Uterus (tissue), 4 donors: ENCODE results near the gene ST6GALNAC3. TPM values are rescaled to one million over a fixed set of nuclear protein-coding genes. Genes with fewer than 3 reads are reported as not detected.

Experiments used
- DNase-seq, 2 donors: peaks; one replicate each; pipeline ENCODE4 v3.0.0-alpha.2; 2019 to 2020
- H3K27ac ChIP-seq, 2 donors: fragments of 200-600 bp; sonication (generic); 1 replicate in 1 of 2; 2 replicates in 1 of 2; pipeline ENCODE4 v1.5.1; 2016 to 2018
- H3K27me3 ChIP-seq, 2 donors: fragments of 200-600 bp; sonication (generic); one replicate each; pipeline ENCODE4 v1.5.1; 2018 to 2019; ENCODE audit warnings: control low read depth in 1 of 2
- H3K36me3 ChIP-seq, 2 donors: fragments of 200-600 bp; sonication (generic); one replicate each; pipeline ENCODE4 v1.5.1; 2019; ENCODE audit warnings: control low read depth in 1 of 2
- H3K4me1 ChIP-seq, 2 donors: fragments of 200-600 bp; sonication (generic); one replicate each; pipeline ENCODE4 v1.5.1; 2018 to 2019; ENCODE audit warnings: control low read depth in 1 of 2
- H3K4me3 ChIP-seq, 2 donors: fragments of 200-600 bp; sonication (generic); 1 replicate in 1 of 2; 2 replicates in 1 of 2; pipeline ENCODE4 v1.5.1; 2018 to 2019; ENCODE audit warnings: mild to moderate bottlenecking in 1 of 2
- H3K9me3 ChIP-seq, 2 donors: fragments of 200-600 bp; sonication (generic); one replicate each; pipeline ENCODE4 v1.5.1; 2019; ENCODE audit warnings: control low read depth in 1 of 2
- POLR2A ChIP-seq, 2 donors: fragments of 450-650 bp; IDR thresholded peaks; one replicate each; pipeline ENCODE4 v1.6.1; 2016; ENCODE audit warnings: antibody characterized with exemption in 2 of 2, mild to moderate bottlenecking in 1 of 2, moderate library complexity in 1 of 2
- intact Hi-C: fragments of 100-400 bp; cut with DNase I; formaldehyde crosslinking; loops from one replicate; pipeline ENCODE4 v1.15.1; 2023; ENCODE audit warnings: low total_unique reads
- total RNA-seq, 4 donors: library from RNA; depleted of rRNA in 3 of 4; stranded (reverse); fragments of >200 nt in 3 of 4; gene quantifications; one replicate each; pipeline versions ENCODE4 v1.1.0 to v1.2.4, GENCODE V29; 2014 to 2023
- TF ChIP-seq, protein P1 (sequence below), 4 experiments: fragments of 200-600 bp in 2 of 4; fragments of 450-650 bp in 2 of 4; sonication (generic) in 2 of 4; IDR thresholded peaks; one replicate each; pipeline ENCODE4 v1.5.1; 2016 to 2019; ENCODE audit warnings: antibody characterized with exemption in 4 of 4, mild to moderate bottlenecking in 2 of 4, moderate library complexity in 1 of 4
- donor health status: DM: yes; HTN: yes; CAD: no.

ST6GALNAC3 gene
- total RNA-seq, 4 donors from 2014 or later = 6.7 to 43.4 (median 21.1) TPM

DNA sequence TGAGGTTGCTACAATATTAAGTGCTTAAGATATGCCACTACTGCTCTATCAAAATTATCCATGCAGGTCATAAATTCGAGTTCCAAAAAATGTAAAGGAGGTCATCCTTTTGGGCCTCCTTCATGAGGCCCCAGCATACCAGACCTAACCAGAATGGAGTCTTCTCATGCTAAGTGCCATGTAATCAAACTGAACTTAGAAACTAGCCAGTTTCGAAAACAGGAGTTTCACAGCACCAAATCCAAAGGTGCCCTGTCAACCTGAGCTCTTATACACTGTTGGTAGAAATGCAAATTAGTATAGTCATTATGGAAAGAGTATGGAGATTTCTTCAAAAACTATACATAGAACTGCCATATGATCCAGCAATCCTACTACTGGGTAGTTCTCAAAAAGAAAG lies 320.5 kb downstream of the ST6GALNAC3 start:
- DNase-seq = no peak
- TF ChIP-seq, protein P1, sequence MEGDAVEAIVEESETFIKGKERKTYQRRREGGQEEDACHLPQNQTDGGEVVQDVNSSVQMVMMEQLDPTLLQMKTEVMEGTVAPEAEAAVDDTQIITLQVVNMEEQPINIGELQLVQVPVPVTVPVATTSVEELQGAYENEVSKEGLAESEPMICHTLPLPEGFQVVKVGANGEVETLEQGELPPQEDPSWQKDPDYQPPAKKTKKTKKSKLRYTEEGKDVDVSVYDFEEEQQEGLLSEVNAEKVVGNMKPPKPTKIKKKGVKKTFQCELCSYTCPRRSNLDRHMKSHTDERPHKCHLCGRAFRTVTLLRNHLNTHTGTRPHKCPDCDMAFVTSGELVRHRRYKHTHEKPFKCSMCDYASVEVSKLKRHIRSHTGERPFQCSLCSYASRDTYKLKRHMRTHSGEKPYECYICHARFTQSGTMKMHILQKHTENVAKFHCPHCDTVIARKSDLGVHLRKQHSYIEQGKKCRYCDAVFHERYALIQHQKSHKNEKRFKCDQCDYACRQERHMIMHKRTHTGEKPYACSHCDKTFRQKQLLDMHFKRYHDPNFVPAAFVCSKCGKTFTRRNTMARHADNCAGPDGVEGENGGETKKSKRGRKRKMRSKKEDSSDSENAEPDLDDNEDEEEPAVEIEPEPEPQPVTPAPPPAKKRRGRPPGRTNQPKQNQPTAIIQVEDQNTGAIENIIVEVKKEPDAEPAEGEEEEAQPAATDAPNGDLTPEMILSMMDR (IDR thresholded peaks at IDR 0.05) = no peak
- TF ChIP-seq POLR2A (IDR thresholded peaks at IDR 0.05) = no peak
- H3K27me3 ChIP-seq = no peaks in the 10 kb centered on the region
- H3K4me1 ChIP-seq = no peaks in the 10 kb centered on the region
- H3K9me3 ChIP-seq = no peaks in the 10 kb centered on the region
- H3K27ac ChIP-seq = no peak overlapping the region
- no peak overlapping the region for H3K4me3 ChIP-seq
- no peaks in the 10 kb centered on the region for H3K36me3 ChIP-seq
- intact Hi-C loops = no loop called here

DNA sequence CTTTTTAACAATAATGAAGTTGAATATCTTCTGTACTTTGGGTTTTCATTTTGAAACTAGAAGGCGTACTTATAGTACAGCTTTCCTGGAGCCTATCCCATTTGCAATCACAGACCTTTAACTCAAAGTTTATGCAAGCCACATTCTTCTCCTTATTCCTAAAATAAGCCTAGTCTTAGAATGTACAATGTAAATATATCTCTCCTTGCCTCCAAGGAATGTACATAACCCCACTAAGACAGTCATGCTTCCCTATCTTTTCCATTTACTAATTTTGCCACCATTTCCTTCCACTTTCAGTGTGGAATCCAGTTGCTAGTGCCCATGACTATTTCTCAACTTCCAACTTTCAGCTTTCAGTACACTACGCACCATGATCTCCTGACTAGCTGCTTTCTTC lies 327.6 kb downstream of the ST6GALNAC3 start:
- no peaks in the 10 kb centered on the region for H3K4me1 ChIP-seq
- no peak overlapping the region for H3K4me3 ChIP-seq
- H3K27me3 ChIP-seq = no peaks in the 10 kb centered on the region
- no peak for DNase-seq
- intact Hi-C loops = no loop called here
- H3K36me3 ChIP-seq = no peaks in the 10 kb centered on the region
- H3K27ac ChIP-seq = no peak overlapping the region
- no peaks in the 10 kb centered on the region for H3K9me3 ChIP-seq
- TF ChIP-seq, protein P1 (IDR thresholded peaks at IDR 0.05) = no peak
- TF ChIP-seq POLR2A (IDR thresholded peaks at IDR 0.05) = no peak

DNA sequence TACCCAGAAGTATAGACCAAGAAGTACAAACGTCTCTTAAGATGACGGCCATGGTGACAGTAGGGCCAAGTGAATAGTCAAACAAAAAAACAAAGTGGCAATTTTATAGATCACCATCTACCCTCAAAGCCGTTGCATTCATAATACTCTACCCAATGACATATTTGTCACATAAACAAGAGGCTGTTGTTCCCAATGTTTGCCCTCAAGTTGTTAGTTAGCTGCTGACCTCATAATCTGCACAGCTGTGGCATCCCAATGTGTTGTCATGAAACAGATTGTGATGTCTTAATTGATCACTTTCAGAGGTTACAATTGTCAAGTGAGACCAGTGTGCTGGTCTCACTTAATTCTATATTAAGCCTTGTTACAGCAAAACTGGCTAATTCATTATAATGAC lies 333.8 kb downstream of the ST6GALNAC3 start:
- Histone ChIP-seq H3K4me1 (no peaks in the 10 kb centered on the region), H3K4me3 (no peak overlapping the region), H3K36me3 (no peaks in the 10 kb centered on the region), H3K27ac (no peak overlapping the region), H3K27me3 (no peaks in the 10 kb centered on the region), H3K9me3 (no peaks in the 10 kb centered on the region)
- no peak for DNase-seq
- TF ChIP-seq, protein P1 (IDR thresholded peaks at IDR 0.05) = no peak
- no peak for TF ChIP-seq POLR2A (IDR thresholded peaks at IDR 0.05)
- intact Hi-C loops = no loop called here

DNA sequence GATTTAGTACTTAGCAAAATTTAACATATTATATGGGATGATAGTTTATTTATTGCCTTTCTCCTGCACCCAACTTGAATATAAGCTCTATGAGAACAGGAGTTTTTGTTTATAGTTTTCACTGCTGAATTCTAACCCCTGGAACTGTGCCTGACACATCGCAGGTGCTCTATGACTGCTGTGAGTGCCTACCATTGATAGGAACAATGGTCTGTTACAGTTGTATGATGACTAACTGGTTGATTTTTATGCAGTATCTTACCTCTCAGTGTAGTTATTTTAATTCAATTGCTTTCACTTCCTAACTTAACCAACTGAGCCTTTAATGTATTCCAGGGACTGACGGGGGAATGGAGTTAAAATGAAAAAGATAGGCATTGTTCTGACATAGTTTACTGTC lies 336.0 kb downstream of the ST6GALNAC3 start:
- intact Hi-C loops = no loop called here
- Histone ChIP-seq H3K27me3 (no peaks in the 10 kb centered on the region), H3K36me3 (no peaks in the 10 kb centered on the region), H3K4me1 (no peaks in the 10 kb centered on the region), H3K27ac (no peak overlapping the region), H3K4me3 (no peak overlapping the region), H3K9me3 (no peaks in the 10 kb centered on the region)
- no peak for DNase-seq
- TF ChIP-seq, protein P1 (IDR thresholded peaks at IDR 0.05) = no peak
- no peak for TF ChIP-seq POLR2A (IDR thresholded peaks at IDR 0.05)

DNA sequence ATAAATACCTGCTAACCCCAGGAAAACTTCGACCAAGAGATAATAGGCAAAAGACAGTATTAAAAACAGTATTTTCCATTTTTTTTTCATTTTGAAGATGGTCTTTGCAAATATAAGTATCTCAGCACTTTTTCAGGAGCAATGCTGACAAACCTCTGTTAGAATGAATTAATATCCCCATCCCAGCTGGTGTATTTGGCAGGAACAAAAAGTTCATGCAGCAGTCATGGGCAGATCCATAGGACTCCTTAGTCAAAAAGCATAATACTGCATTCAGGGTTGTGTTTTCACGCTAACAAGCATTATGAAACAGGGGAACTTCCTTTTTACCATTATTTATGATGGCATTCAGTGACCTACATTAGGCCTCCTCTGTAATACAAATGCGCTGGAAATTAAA lies 344.0 kb downstream of the ST6GALNAC3 start:
- Histone ChIP-seq H3K4me1 (no peaks in the 10 kb centered on the region), H3K4me3 (no peak overlapping the region), H3K36me3 (no peaks in the 10 kb centered on the region), H3K27ac (no peak overlapping the region), H3K9me3 (no peaks in the 10 kb centered on the region), H3K27me3 (no peaks in the 10 kb centered on the region)
- intact Hi-C loops = no loop called here
- no peak for DNase-seq
- no peak for TF ChIP-seq POLR2A (IDR thresholded peaks at IDR 0.05)
- TF ChIP-seq, protein P1 (IDR thresholded peaks at IDR 0.05) = no peak
